ENCODE measurements around the gene REPS2. TPM values are rescaled to one million over a fixed set of nuclear protein-coding genes. Genes with fewer than 3 reads are reported as not detected.

Gene REPS2
- total RNA-seq, 5 donors from 2014 or later (not counting 1 experiment from before 2014, with no cell fraction given), result 0.38 to 0.70 (median 0.66) TPM

GRCh38 chrX:17056868-17057608, 110.6 kb downstream of the REPS2 start:
- WGBS (ENCODE audit: insufficient coverage), result no CpG with 5 or more reads among the region's 2 CpGs
- no peak overlapping the region for H3K27ac Mint-ChIP-seq
- H3K4me1 Mint-ChIP-seq, result no peaks in the 10 kb centered on the region
- ChIA-PET CTCF (no interaction called here), POLR2A (no interaction called here)
- Histone ChIP-seq H3K4me3 (ENCODE audit: control insufficient read depth in 1 of 2, extremely low read depth in 1 of 2, low read length in 1 of 2) (no peak overlapping the region), H3K27me3 (replicated peaks in 1 of 2; ENCODE audit: control insufficient read depth in 2 of 2, extremely low read depth in 1 of 2, insufficient read depth in 2 of 2, low read length in 1 of 2) (no peaks in the 10 kb centered on the region), H3K36me3 (ENCODE audit: control insufficient read depth in 2 of 2, extremely low read depth in 1 of 2, insufficient read depth in 1 of 2, low read length in 1 of 2) (no peaks in the 10 kb centered on the region), H3K27ac (ENCODE audit: low read length) (no peak overlapping the region), H3K9me3 (no peaks in the 10 kb centered on the region), H3K4me1 (ENCODE audit: control insufficient read depth in 1 of 2, extremely low read depth in 1 of 2, insufficient read depth in 2 of 2, low read length in 2 of 2) (no peaks in the 10 kb centered on the region)
- H3K9me3 Mint-ChIP-seq, result no peaks in the 10 kb centered on the region
- H3K36me3 Mint-ChIP-seq, result no peaks in the 10 kb centered on the region
- no peak for DNase-seq
- H3K4me3 Mint-ChIP-seq, result no peak overlapping the region
- H3K27me3 Mint-ChIP-seq, result peaks cover 0 to 3% of the 10 kb centered on the region in 2 donors
- ATAC-seq (replicated peaks in 1 of 4), result no peak

GRCh38 chrX:17062065-17062464, 115.6 kb downstream of the REPS2 start:
- Histone ChIP-seq H3K4me1 (ENCODE audit: control insufficient read depth in 1 of 2, extremely low read depth in 1 of 2, insufficient read depth in 2 of 2, low read length in 2 of 2) (no peaks in the 10 kb centered on the region), H3K27me3 (replicated peaks in 1 of 2; ENCODE audit: control insufficient read depth in 2 of 2, extremely low read depth in 1 of 2, insufficient read depth in 2 of 2, low read length in 1 of 2) (no peaks in the 10 kb centered on the region), H3K27ac (ENCODE audit: low read length) (no peak overlapping the region), H3K9me3 (no peaks in the 10 kb centered on the region), H3K36me3 (ENCODE audit: control insufficient read depth in 2 of 2, extremely low read depth in 1 of 2, insufficient read depth in 1 of 2, low read length in 1 of 2) (no peaks in the 10 kb centered on the region), H3K4me3 (ENCODE audit: control insufficient read depth in 1 of 2, extremely low read depth in 1 of 2, low read length in 1 of 2) (no peak overlapping the region)
- H3K4me3 Mint-ChIP-seq, result no peak overlapping the region
- H3K4me1 Mint-ChIP-seq, result no peaks in the 10 kb centered on the region
- H3K27ac Mint-ChIP-seq, result no peak overlapping the region
- H3K27me3 Mint-ChIP-seq, result peaks cover 0 to 5% of the 10 kb centered on the region in 2 donors
- ChIA-PET CTCF (no interaction called here), POLR2A (no interaction called here)
- no peaks in the 10 kb centered on the region for H3K9me3 Mint-ChIP-seq
- DNase-seq (no peak), ATAC-seq (replicated peaks in 1 of 4) (no peak)
- no peaks in the 10 kb centered on the region for H3K36me3 Mint-ChIP-seq

- WGBS (ENCODE audit: insufficient coverage), result no CpG with 5 or more reads among the region's 5 CpGs
- CTCF ChIA-PET, result no interaction called here
- H3K4me3 ChIP-seq (ENCODE audit: control insufficient read depth in 1 of 2, extremely low read depth in 1 of 2, low read length in 1 of 2), result no peak overlapping the region
- no peaks in the 10 kb centered on the region for H3K4me1 ChIP-seq (ENCODE audit: control insufficient read depth in 1 of 2, extremely low read depth in 1 of 2, insufficient read depth in 2 of 2, low read length in 2 of 2)
- no peaks in the 10 kb centered on the region for H3K27me3 ChIP-seq (replicated peaks in 1 of 2; ENCODE audit: control insufficient read depth in 2 of 2, extremely low read depth in 1 of 2, insufficient read depth in 2 of 2, low read length in 1 of 2)
- Mint-ChIP-seq H3K4me3 (no peak overlapping the region), H3K27me3 (peaks cover 0 to 5% of the 10 kb centered on the region in 2 donors), H3K27ac (no peak overlapping the region), H3K4me1 (no peaks in the 10 kb centered on the region), H3K36me3 (no peaks in the 10 kb centered on the region), H3K9me3 (no peaks in the 10 kb centered on the region)
- ATAC-seq (replicated peaks in 1 of 4) (no peak), DNase-seq (no peak)
- H3K9me3 ChIP-seq, result no peaks in the 10 kb centered on the region
- H3K27ac ChIP-seq (ENCODE audit: low read length), result no peak overlapping the region
- no peaks in the 10 kb centered on the region for H3K36me3 ChIP-seq (ENCODE audit: control insufficient read depth in 2 of 2, extremely low read depth in 1 of 2, insufficient read depth in 1 of 2, low read length in 1 of 2)
- POLR2A ChIA-PET, result no interaction called here
Observed at GRCh38 chrX:17065100-17065499, 118.6 kb downstream of the REPS2 start.

- POLR2A ChIA-PET, result no interaction called here
- no peak overlapping the region for H3K4me3 Mint-ChIP-seq
Observed at GRCh38 chrX:17067534-17067933, 121.1 kb downstream of the REPS2 start.

GRCh38 chrX:17072301-17072700, 125.8 kb downstream of the REPS2 start:
- no peak overlapping the region for H3K27ac Mint-ChIP-seq
- no peak for ATAC-seq (replicated peaks in 1 of 4)
- no CpG with 5 or more reads among the region's 2 CpGs for WGBS (ENCODE audit: insufficient coverage)
- Histone ChIP-seq H3K9me3 (no peaks in the 10 kb centered on the region), H3K4me3 (ENCODE audit: control insufficient read depth in 1 of 2, extremely low read depth in 1 of 2, low read length in 1 of 2) (no peak overlapping the region), H3K36me3 (ENCODE audit: control insufficient read depth in 2 of 2, extremely low read depth in 1 of 2, insufficient read depth in 1 of 2, low read length in 1 of 2) (no peaks in the 10 kb centered on the region), H3K27ac (ENCODE audit: low read length) (no peak overlapping the region), H3K4me1 (ENCODE audit: control insufficient read depth in 1 of 2, extremely low read depth in 1 of 2, insufficient read depth in 2 of 2, low read length in 2 of 2) (no peaks in the 10 kb centered on the region), H3K27me3 (replicated peaks in 1 of 2; ENCODE audit: control insufficient read depth in 2 of 2, extremely low read depth in 1 of 2, insufficient read depth in 2 of 2, low read length in 1 of 2) (peaks cover 2 to 3% of the 10 kb centered on the region in 2 experiments)
- peaks cover 0 to 24% of the 10 kb centered on the region in 2 donors for H3K27me3 Mint-ChIP-seq
- no peaks in the 10 kb centered on the region for H3K9me3 Mint-ChIP-seq
- H3K4me1 Mint-ChIP-seq, result peaks cover 0 to 3% (median 0%) of the 10 kb centered on the region in 3 donors
- ChIA-PET POLR2A (no interaction called here), CTCF (interaction anchor here in 1 of 2 donors (1.2 kb wide), 1 partner anchor 10 kb away, joined by 4 read pairs; no protein-coding TSS in a partner anchor)
- H3K4me3 Mint-ChIP-seq, result no peak overlapping the region
- no peak for DNase-seq
- no peaks in the 10 kb centered on the region for H3K36me3 Mint-ChIP-seq

More at GRCh38 chrX:17067534-17067933, 121.1 kb downstream of the REPS2 start:
- Mint-ChIP-seq H3K27ac (no peak overlapping the region), H3K36me3 (no peaks in the 10 kb centered on the region), H3K9me3 (no peaks in the 10 kb centered on the region), H3K27me3 (peaks cover 0 to 17% of the 10 kb centered on the region in 2 donors), H3K4me1 (no peaks in the 10 kb centered on the region)
- H3K4me1 ChIP-seq (ENCODE audit: control insufficient read depth in 1 of 2, extremely low read depth in 1 of 2, insufficient read depth in 2 of 2, low read length in 2 of 2), result no peaks in the 10 kb centered on the region
- CTCF ChIA-PET, result no interaction called here
- ATAC-seq (replicated peaks in 1 of 4) (no peak), DNase-seq (no peak)
- no CpG with 5 or more reads among the region's 1 CpG for WGBS (ENCODE audit: insufficient coverage)
- H3K36me3 ChIP-seq (ENCODE audit: control insufficient read depth in 2 of 2, extremely low read depth in 1 of 2, insufficient read depth in 1 of 2, low read length in 1 of 2), result no peaks in the 10 kb centered on the region
- peaks cover 0 to 1% of the 10 kb centered on the region in 2 experiments for H3K27me3 ChIP-seq (replicated peaks in 1 of 2; ENCODE audit: control insufficient read depth in 2 of 2, extremely low read depth in 1 of 2, insufficient read depth in 2 of 2, low read length in 1 of 2)
- no peaks in the 10 kb centered on the region for H3K9me3 ChIP-seq
- H3K27ac ChIP-seq (ENCODE audit: low read length), result no peak overlapping the region
- H3K4me3 ChIP-seq (ENCODE audit: control insufficient read depth in 1 of 2, extremely low read depth in 1 of 2, low read length in 1 of 2), result no peak overlapping the region

- peaks cover 2 to 3% of the 10 kb centered on the region in 2 experiments for H3K27me3 ChIP-seq (replicated peaks in 1 of 2; ENCODE audit: control insufficient read depth in 2 of 2, extremely low read depth in 1 of 2, insufficient read depth in 2 of 2, low read length in 1 of 2)
- H3K4me3 Mint-ChIP-seq, result no peak overlapping the region
- no peaks in the 10 kb centered on the region for H3K4me1 ChIP-seq (ENCODE audit: control insufficient read depth in 1 of 2, extremely low read depth in 1 of 2, insufficient read depth in 2 of 2, low read length in 2 of 2)
- no peak overlapping the region for H3K27ac Mint-ChIP-seq
- H3K36me3 ChIP-seq (ENCODE audit: control insufficient read depth in 2 of 2, extremely low read depth in 1 of 2, insufficient read depth in 1 of 2, low read length in 1 of 2), result no peaks in the 10 kb centered on the region
- no peaks in the 10 kb centered on the region for H3K9me3 ChIP-seq
- H3K36me3 Mint-ChIP-seq, result no peaks in the 10 kb centered on the region
- H3K4me3 ChIP-seq (ENCODE audit: control insufficient read depth in 1 of 2, extremely low read depth in 1 of 2, low read length in 1 of 2), result no peak overlapping the region
- H3K4me1 Mint-ChIP-seq, result peaks cover 0 to 3% (median 0%) of the 10 kb centered on the region in 3 donors
- whole genome bisulfite sequencing (ENCODE audit: insufficient coverage), result no CpG with 5 or more reads among the region's 3 CpGs
- no peak overlapping the region for H3K27ac ChIP-seq (ENCODE audit: low read length)
- ChIA-PET CTCF (interaction anchor here in 1 of 2 donors (1.2 kb wide), 1 partner anchor 9 kb away, joined by 4 read pairs; no protein-coding TSS in a partner anchor), POLR2A (no interaction called here)
- no peaks in the 10 kb centered on the region for H3K9me3 Mint-ChIP-seq
- ATAC-seq (replicated peaks in 1 of 4) (no peak), DNase-seq (no peak)
- peaks cover 0 to 24% of the 10 kb centered on the region in 2 donors for H3K27me3 Mint-ChIP-seq
Observed at GRCh38 chrX:17072721-17073230, 126.3 kb downstream of the REPS2 start.
